ES-I3 (cell line): ENCODE measurements around the gene MFSD12.

Experiments
- H3K36me3 ChIP-seq: 2 replicates; pipeline ENCODE4 v1.6.1; 2013; ENCODE audit warnings: mild to moderate bottlenecking, low read length, control low read depth, moderate library complexity; ENCODE audit not compliant: insufficient read depth
- H3K4me1 ChIP-seq: 2 replicates; pipeline ENCODE4 v1.6.1; 2013; ENCODE audit warnings: mild to moderate bottlenecking, control low read depth, low read length; ENCODE audit not compliant: insufficient read depth
- H3K9ac ChIP-seq: 2 replicates; pipeline ENCODE4 v1.6.1; 2013; ENCODE audit warnings: low read depth, mild to moderate bottlenecking, low read length, moderate library complexity
- H3K9me3 ChIP-seq: 2 replicates; pipeline ENCODE4 v1.6.1; 2013; ENCODE audit warnings: mild to moderate bottlenecking, low read length, moderate library complexity; ENCODE audit not compliant: control insufficient read depth, insufficient read depth

MFSD12 gene

GRCh38 chr19:3557461-3558248 lies at the start of gene MFSD12:
MFSD12 (minus strand) TSS chr19:3557586; CDS start chr19:3557403, 183 bp downstream.
- Histone ChIP-seq H3K4me1 (peaks cover 3% of the 10 kb centered on the region; the same call in 1 of the 2 replicates), H3K9me3 (no peaks in the 10 kb centered on the region), H3K9ac (peak within 1 kb of the TSS; percentile 81), H3K36me3 (no peaks in the 10 kb centered on the region)

GRCh38 chr19:3606690-3607289 lies 49.4 kb upstream of the MFSD12 start, which contains the start of gene TBXA2R:
TBXA2R (minus strand) TSS chr19:3606875; CDS start chr19:3600634, 6,241 bp downstream.
- H3K4me1 ChIP-seq: peaks cover 7% of the 10 kb centered on the region
- peaks cover 3% of the 10 kb centered on the region; the same call in 1 of the 2 replicates for H3K36me3 ChIP-seq
- no peaks in the 10 kb centered on the region for H3K9me3 ChIP-seq
- peak within 1 kb of the TSS; percentile 72 for H3K9ac ChIP-seq

DNA sequence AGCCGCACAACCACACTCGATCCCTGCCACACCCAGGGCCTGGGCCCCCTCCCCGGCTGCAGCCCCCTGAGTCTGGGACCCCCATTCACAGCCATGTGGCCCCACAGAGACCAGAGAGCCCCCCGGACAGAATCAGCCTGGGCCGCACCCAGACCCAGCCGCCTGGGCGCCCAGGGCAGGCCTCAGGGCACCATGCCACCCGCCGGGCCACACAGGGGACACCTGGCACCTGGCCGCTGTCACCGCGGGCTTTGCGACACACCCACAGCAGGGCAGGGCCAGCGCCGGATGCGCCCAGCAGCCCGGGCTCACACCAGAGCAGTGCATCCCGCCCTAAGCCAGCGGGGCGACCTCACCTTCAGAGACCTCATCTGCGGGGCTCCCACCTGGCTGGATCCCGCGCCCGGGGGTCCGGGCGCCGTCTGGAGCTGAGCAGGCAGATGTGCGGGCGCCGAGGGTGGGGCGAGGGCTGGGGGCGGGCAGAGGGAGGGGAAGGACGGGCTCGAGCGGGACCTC lies 48.8 kb upstream of the MFSD12 start:
- Histone ChIP-seq H3K36me3 (peaks cover 3% of the 10 kb centered on the region; the same call in 1 of the 2 replicates), H3K4me1 (peaks cover 7% of the 10 kb centered on the region), H3K9me3 (no peaks in the 10 kb centered on the region), H3K9ac (peak overlapping the region; percentile 72; the same call in 1 of the 2 replicates)

GRCh38 chr19:3605770-3606169 lies 48.4 kb upstream of the MFSD12 start:
- H3K9ac ChIP-seq: peak overlapping the region; percentile 72; the same call in 1 of the 2 replicates

GRCh38 chr19:3605361-3605760 lies 48.0 kb upstream of the MFSD12 start:
- H3K9me3 ChIP-seq: no peaks in the 10 kb centered on the region
- peaks cover 1% of the 10 kb centered on the region; the same call in 1 of the 2 replicates for H3K36me3 ChIP-seq
- H3K9ac ChIP-seq: no peak overlapping the region
- peaks cover 7% of the 10 kb centered on the region for H3K4me1 ChIP-seq

More at GRCh38 chr19:3605770-3606169, 48.4 kb upstream of the MFSD12 start:
- Histone ChIP-seq H3K36me3 (peaks cover 3% of the 10 kb centered on the region; the same call in 1 of the 2 replicates), H3K9me3 (no peaks in the 10 kb centered on the region), H3K4me1 (peaks cover 7% of the 10 kb centered on the region)

DNA sequence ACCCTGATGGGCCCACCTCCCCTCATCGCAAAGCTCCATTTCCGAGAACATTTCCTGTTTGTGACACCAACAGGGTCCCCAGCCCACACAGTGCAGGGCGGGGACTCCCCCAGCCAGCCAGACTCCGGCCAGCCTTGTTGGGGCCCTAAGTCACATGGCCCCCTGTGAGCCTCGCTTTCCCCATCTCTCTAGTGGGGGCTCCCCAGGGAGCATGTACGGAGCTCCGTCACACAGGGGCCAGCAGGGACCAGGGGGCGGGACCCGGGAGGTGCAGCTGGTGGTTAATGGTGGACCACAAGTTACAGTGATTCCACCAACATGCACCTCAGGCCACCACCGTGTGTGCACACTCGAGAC lies 47.6 kb upstream of the MFSD12 start:
- no peaks in the 10 kb centered on the region for H3K36me3 ChIP-seq
- no peaks in the 10 kb centered on the region for H3K9me3 ChIP-seq
- H3K9ac ChIP-seq: no peak overlapping the region
- H3K4me1 ChIP-seq: peaks cover 7% of the 10 kb centered on the region

- peaks cover 7% of the 10 kb centered on the region for H3K4me1 ChIP-seq
- H3K9me3 ChIP-seq: no peaks in the 10 kb centered on the region
- H3K9ac ChIP-seq: no peak overlapping the region
- no peaks in the 10 kb centered on the region for H3K36me3 ChIP-seq
These were observed 47.0 kb upstream of the MFSD12 start for GRCh38 chr19:3604227-3604986.

- Histone ChIP-seq H3K9me3 (no peaks in the 10 kb centered on the region), H3K4me1 (peaks cover 5% of the 10 kb centered on the region), H3K9ac (no peak overlapping the region), H3K36me3 (no peaks in the 10 kb centered on the region)
These were observed 45.9 kb upstream of the MFSD12 start for GRCh38 chr19:3603121-3603811.

GRCh38 chr19:3601021-3601420 lies 43.6 kb upstream of the MFSD12 start:
- Histone ChIP-seq H3K4me1 (no peaks in the 10 kb centered on the region), H3K9ac (no peak overlapping the region), H3K36me3 (no peaks in the 10 kb centered on the region), H3K9me3 (no peaks in the 10 kb centered on the region)

DNA sequence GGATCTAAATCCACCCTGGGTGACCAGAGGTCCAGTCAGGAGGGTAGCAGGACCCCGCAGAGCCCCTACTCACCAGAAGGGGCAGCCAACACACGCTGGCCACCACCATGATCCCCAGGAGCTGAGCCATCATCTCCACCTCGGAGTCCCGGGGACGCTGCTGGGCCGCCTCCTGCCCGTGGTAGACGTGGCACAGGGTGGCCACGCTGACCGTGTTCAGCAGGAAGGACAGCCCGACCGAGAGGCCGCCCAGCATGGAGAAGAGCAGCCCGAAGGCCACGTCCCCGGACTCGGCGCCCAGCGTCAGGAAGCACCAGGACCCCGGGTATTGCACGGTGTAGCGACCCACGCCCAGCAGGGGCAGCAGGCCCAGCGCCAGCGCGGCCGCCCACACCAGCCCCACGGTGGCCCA lies 42.4 kb upstream of the MFSD12 start:
- no peaks in the 10 kb centered on the region for H3K4me1 ChIP-seq
- no peaks in the 10 kb centered on the region for H3K36me3 ChIP-seq
- no peaks in the 10 kb centered on the region for H3K9me3 ChIP-seq
- no peak overlapping the region for H3K9ac ChIP-seq

GRCh38 chr19:3595521-3596061 lies 38.2 kb upstream of the MFSD12 start:
- Histone ChIP-seq H3K36me3 (no peaks in the 10 kb centered on the region), H3K4me1 (no peaks in the 10 kb centered on the region), H3K9ac (no peak overlapping the region), H3K9me3 (no peaks in the 10 kb centered on the region)

DNA sequence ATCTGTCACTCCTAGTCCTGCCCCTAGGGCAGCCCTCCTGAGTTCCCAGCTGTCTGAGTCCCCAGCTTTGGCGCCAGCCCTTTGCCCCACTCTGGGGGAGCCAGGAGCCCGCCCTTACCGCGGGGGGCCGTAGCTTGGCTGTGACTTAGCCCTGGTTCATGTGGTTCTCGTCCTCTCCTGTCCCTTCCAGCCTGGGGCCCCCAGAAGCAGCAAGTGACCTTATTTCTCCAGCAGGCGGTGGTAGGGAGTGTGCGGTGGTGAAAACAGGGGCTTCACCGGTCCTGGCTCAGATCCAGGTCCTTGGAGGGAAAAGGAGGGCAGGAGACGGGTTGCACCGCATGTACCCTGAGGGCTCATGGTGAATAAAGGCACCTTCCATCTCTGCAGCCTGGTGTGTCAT lies 35.8 kb upstream of the MFSD12 start:
- H3K4me1 ChIP-seq: no peaks in the 10 kb centered on the region
- no peaks in the 10 kb centered on the region for H3K36me3 ChIP-seq
- H3K9ac ChIP-seq: no peak overlapping the region; the same call in 1 of the 2 replicates
- H3K9me3 ChIP-seq: no peaks in the 10 kb centered on the region

- no peaks in the 10 kb centered on the region for H3K9me3 ChIP-seq
- H3K4me1 ChIP-seq: no peaks in the 10 kb centered on the region
- no peaks in the 10 kb centered on the region for H3K36me3 ChIP-seq
- H3K9ac ChIP-seq: no peak overlapping the region
These were observed 34.7 kb upstream of the MFSD12 start for GRCh38 chr19:3591876-3592613.
